HG02981 (cell line): ENCODE data around the gene LAD1.

Experiments used
- ATAC-seq: cut with Tn5 transposase; IDR thresholded peaks from one replicate; pipeline ENCODE4 v1.9.1; 2021; ENCODE audit warnings: mild to moderate bottlenecking, moderate library complexity; ENCODE audit not compliant: unreplicated experiment

Gene LAD1

GRCh38 chr1:201366696-201367095 is 32.4 kb downstream of the LAD1 start:
- ATAC-seq, result no peak

GRCh38 chr1:201365251-201365650 is 33.9 kb downstream of the LAD1 start:
- ATAC-seq, result no peak

GRCh38 chr1:201364808-201365105 is 34.4 kb downstream of the LAD1 start:
- no peak for ATAC-seq

GRCh38 chr1:201363467-201363866 is 35.7 kb downstream of the LAD1 start:
- no peak for ATAC-seq

GRCh38 chr1:201362906-201363305 is 36.2 kb downstream of the LAD1 start:
- no peak for ATAC-seq

- ATAC-seq, result no peak
Observed at GRCh38 chr1:201361652-201362504, 37.2 kb downstream of the LAD1 start.

- no peak for ATAC-seq
Observed at GRCh38 chr1:201360901-201361651, 38.0 kb downstream of the LAD1 start.

- no peak for ATAC-seq
Observed at GRCh38 chr1:201360486-201360885, 38.6 kb downstream of the LAD1 start.

GRCh38 chr1:201359873-201360210 is 39.3 kb downstream of the LAD1 start:
- ATAC-seq, result no peak

GRCh38 chr1:201359031-201359872 is 39.9 kb downstream of the LAD1 start:
- no peak for ATAC-seq

GRCh38 chr1:201358596-201358995 is 40.5 kb downstream of the LAD1 start:
- ATAC-seq, result no peak

- ATAC-seq, result no peak
Observed at GRCh38 chr1:201357636-201358348, 41.3 kb downstream of the LAD1 start.

- no peak for ATAC-seq
Observed at GRCh38 chr1:201357211-201357610, 41.9 kb downstream of the LAD1 start.

GRCh38 chr1:201356701-201357100 is 42.4 kb downstream of the LAD1 start:
- ATAC-seq, result no peak

GRCh38 chr1:201356236-201356635 is 42.9 kb downstream of the LAD1 start:
- no peak for ATAC-seq

- ATAC-seq, result no peak
Observed at GRCh38 chr1:201355471-201355870, 43.7 kb downstream of the LAD1 start.

GRCh38 chr1:201354901-201355295 is 44.2 kb downstream of the LAD1 start:
- ATAC-seq, result no peak

GRCh38 chr1:201354151-201354900 is 44.8 kb downstream of the LAD1 start:
- no peak for ATAC-seq

- ATAC-seq, result no peak
Observed at GRCh38 chr1:201353186-201353940, 45.8 kb downstream of the LAD1 start.

- ATAC-seq, result no peak
Observed at GRCh38 chr1:201351617-201352016, 47.5 kb downstream of the LAD1 start.
